Measurements from ENCODE around the gene MARCHF3.
"Not testable (repeated sequence)": the region's sequence is repeated elsewhere in the genome, so short reads cannot be mapped to it uniquely, and the experiment has no call there.

MARCHF3 gene

DNA sequence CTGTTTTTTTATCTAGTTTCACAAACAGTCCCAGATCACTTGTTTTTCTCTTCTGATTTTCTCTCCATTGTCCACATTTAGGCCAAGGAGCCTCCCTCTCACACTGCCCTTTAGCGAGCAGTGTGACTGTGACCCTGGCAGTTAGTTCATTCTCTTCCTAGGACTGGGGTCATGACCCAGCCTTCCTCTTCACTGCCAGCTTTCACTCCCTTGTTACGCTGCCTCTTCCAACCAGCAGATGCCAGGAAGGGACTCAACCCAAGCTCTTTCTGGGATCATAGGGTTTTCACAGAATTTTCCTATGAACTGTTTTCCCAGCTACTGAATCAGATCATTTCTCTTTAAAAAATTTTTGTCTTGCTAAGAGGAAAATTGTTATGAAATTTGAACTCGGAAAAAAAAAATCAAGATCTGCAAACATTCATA lies 182.5 kb downstream of the MARCHF3 start:
- DNase-seq (ENCODE audit: low spot score), result no peak

DNA sequence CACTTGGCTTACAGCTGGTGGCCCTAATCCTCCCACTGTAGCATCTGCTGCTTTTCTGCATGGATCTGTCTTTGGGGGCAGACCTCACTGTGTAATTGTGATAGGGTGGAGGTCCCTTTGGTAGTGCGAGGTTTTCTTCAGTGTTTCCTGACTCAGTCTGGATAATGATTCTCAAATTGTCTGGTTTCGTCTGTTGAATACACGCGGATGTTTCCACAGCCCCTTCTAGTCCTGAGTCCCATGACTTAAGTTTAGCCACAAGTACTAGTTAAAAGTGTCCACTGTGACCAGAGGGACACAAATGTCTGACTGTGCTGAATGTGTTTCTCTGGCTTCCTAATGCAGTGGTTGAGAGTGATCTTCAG lies 182.9 kb downstream of the MARCHF3 start:
- DNase-seq (ENCODE audit: low spot score), result no peak

DNA sequence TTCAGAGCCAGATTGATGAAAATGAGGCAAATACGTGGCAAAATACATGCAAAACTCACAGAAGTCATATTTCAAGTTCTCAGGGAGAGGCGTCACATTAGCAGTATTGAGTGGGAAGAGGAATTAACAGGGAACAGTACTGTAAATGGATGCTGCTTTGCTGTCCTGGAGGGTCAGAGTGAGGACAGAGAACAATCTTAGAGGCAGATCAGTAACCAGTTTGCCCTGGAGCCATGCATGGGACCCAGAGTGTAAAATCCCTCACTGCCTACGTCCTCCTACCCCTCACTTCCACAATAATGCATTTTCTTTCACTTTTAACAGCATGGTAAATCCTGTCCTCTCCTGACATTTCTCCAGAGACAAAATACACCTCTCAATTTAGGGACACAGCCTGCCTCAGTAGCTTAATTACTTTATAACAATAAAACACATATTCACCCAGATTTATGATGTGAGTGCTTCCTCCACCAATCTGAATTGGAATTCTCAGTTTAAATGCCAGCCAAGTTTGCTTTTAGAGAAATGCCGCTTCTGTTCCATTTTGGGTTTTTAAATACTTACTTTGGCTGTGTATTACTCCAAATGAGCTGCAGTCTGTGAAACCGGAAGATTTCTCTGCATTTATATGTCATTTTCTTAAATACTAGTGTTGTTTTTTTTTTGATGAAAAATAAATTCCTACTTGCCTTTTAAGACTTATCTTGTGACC lies 183.5 kb downstream of the MARCHF3 start:
- no peak for DNase-seq (ENCODE audit: low spot score)

- no peak for DNase-seq (ENCODE audit: low spot score)
Measured at GRCh38 chr5:126846344-126846743, 184.0 kb downstream of the MARCHF3 start.

- not testable (repeated sequence) for DNase-seq (ENCODE audit: low spot score)
Measured at GRCh38 chr5:126845470-126846070, 184.8 kb downstream of the MARCHF3 start.

GRCh38 chr5:126843375-126843774 lies 187.0 kb downstream of the MARCHF3 start:
- DNase-seq (ENCODE audit: low spot score), result not testable (repeated sequence)

DNA sequence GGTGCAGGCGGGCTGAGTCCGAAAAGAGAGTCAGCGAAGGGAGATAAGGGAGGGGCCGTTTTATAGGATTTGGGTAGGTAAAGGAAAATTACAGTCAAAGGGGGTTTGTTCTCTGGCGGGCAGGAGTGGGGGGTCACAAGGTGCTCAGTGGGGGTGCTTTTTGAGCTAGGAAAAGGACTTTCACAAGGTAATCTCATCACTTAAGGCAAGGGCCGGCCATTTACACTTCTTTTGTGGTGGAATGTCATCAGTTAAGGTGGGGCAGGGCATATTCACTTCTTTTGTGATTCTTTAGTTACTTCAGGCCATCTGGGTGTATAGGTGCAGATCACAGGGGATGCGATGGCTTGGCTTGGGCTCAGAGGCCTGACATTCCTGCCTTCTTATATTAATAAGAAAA lies 191.0 kb downstream of the MARCHF3 start:
- DNase-seq (ENCODE audit: low spot score), result not testable (repeated sequence)

GRCh38 chr5:126837906-126838539 lies 192.3 kb downstream of the MARCHF3 start:
- no peak for DNase-seq (ENCODE audit: low spot score)

DNA sequence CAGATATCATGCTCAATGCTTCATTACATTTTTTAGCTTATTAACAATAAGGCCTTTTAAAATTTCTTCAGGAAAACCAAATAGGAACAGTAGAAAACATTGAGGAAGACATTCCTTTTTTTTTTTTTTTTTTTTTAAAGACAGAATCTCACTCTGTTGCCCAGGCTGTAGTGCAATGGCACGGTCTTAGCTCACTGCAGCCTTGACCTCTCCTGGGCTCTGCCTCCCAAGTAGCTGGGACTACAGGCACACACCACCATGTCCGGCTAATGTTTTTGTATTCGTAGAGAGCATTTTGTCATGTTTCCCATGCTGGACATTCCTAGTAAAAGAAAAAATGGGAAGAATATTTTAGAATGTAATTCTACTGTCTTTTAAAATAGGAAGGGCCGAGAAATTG lies 193.1 kb downstream of the MARCHF3 start:
- DNase-seq (ENCODE audit: low spot score), result no peak

- DNase-seq (ENCODE audit: low spot score), result no peak
Measured at GRCh38 chr5:126836778-126837177, 193.6 kb downstream of the MARCHF3 start.

GRCh38 chr5:126831156-126831555 lies 199.2 kb downstream of the MARCHF3 start:
- no peak for DNase-seq (ENCODE audit: low spot score)

GRCh38 chr5:126830061-126830460 lies 200.3 kb downstream of the MARCHF3 start:
- DNase-seq (ENCODE audit: low spot score), result no peak

GRCh38 chr5:126829098-126829497 lies 201.3 kb downstream of the MARCHF3 start:
- DNase-seq (ENCODE audit: low spot score), result no peak

DNA sequence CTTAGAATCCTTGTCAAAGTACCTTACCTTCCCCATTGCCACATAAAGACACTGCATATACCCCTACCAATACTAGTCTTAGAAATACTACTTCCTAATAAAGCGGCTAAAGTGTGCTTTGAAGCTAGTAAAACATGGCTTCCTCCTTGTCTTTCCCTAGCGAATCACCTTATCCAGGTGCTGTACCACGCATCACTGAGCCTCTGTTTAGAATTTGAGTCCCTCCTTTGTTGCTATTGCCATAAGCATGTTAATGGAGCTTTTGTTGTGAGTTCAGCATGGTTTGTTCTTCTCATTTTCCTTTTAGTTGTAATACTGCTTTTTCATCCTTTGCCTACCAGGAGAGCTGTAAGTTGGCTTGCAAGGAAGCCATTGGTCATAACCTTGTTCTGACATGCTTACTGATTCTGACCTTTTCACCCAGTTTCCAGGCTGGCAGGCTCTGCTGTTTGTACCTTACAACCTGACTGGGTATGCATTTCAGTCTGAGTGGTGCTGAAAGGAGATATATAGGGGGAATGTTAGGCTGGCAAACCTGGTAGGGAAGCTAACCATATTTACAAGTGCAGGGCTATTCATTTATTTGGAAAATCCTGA lies 203.6 kb downstream of the MARCHF3 start:
- DNase-seq (ENCODE audit: low spot score), result no peak

GRCh38 chr5:126819253-126819652 lies 211.1 kb downstream of the MARCHF3 start:
- DNase-seq (ENCODE audit: low spot score), result no peak

DNA sequence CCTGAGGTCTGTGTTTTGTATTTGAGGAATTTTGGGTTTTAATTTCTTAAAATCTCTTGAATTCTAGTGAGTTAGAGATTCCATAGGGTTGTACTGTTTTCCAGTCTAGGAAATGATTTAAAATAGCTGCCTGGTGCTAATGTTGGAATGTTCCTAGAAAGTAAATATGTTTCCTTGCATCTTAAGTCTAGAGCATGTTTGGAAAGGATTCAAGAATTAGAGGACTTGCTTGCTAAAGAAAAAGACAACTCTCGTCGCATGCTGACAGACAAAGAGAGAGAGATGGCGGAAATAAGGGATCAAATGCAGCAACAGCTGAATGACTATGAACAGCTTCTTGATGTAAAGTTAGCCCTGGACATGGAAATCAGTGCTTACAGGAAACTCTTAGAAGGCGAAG lies 211.6 kb downstream of the MARCHF3 start:
- no peak for DNase-seq (ENCODE audit: low spot score)
